ENCODE results near the gene PRR35.

The PRR35 gene

GRCh38 chr16:557463-558297 lies 2.5 kb upstream of the PRR35 start:
- no peak for TF ChIP-seq TAF1 (IDR thresholded peaks at IDR 0.05; ENCODE audit: borderline replicate concordance, insufficient read depth, low read length)
- TF ChIP-seq FOXP2 (optimal IDR thresholded peaks at IDR 0.05; ENCODE audit: borderline replicate concordance, extremely low read depth, extremely low read length, insufficient read depth): no peak
- no peak for TF ChIP-seq REST (IDR thresholded peaks at IDR 0.05; ENCODE audit: insufficient read depth in 1 of 2, low read depth in 2 of 2, low read length in 2 of 2)

GRCh38 chr16:558298-559020 lies 1.7 kb upstream of the PRR35 start:
- no peak for TF ChIP-seq REST (IDR thresholded peaks at IDR 0.05; ENCODE audit: insufficient read depth in 1 of 2, low read depth in 2 of 2, low read length in 2 of 2)
- no peak for TF ChIP-seq POLR2AphosphoS5 (IDR thresholded peaks at IDR 0.05; ENCODE audit: low read depth, low read length)
- no peak for TF ChIP-seq SIN3A (IDR thresholded peaks at IDR 0.05; ENCODE audit: borderline replicate concordance, insufficient read depth, low read length)
- TF ChIP-seq FOXP2 (optimal IDR thresholded peaks at IDR 0.05; ENCODE audit: borderline replicate concordance, extremely low read depth, extremely low read length, insufficient read depth): no peak
- TF ChIP-seq TAF1 (IDR thresholded peaks at IDR 0.05; ENCODE audit: borderline replicate concordance, insufficient read depth, low read length): no peak

GRCh38 chr16:559021-559380 lies 1.2 kb upstream of the PRR35 start:
- TF ChIP-seq TAF1 (IDR thresholded peaks at IDR 0.05; ENCODE audit: borderline replicate concordance, insufficient read depth, low read length): no peak
- no peak for TF ChIP-seq FOXP2 (optimal IDR thresholded peaks at IDR 0.05; ENCODE audit: borderline replicate concordance, extremely low read depth, extremely low read length, insufficient read depth)
- TF ChIP-seq POLR2AphosphoS5 (IDR thresholded peaks at IDR 0.05; ENCODE audit: low read depth, low read length): no peak
- TF ChIP-seq REST (IDR thresholded peaks at IDR 0.05; ENCODE audit: insufficient read depth in 1 of 2, low read depth in 2 of 2, low read length in 2 of 2): no peak
- no peak for TF ChIP-seq SIN3A (IDR thresholded peaks at IDR 0.05; ENCODE audit: borderline replicate concordance, insufficient read depth, low read length)

- no peak for TF ChIP-seq REST (IDR thresholded peaks at IDR 0.05; ENCODE audit: insufficient read depth in 1 of 2, low read depth in 2 of 2, low read length in 2 of 2)
- no peak for TF ChIP-seq SIN3A (IDR thresholded peaks at IDR 0.05; ENCODE audit: borderline replicate concordance, insufficient read depth, low read length)
- no peak for TF ChIP-seq FOXP2 (optimal IDR thresholded peaks at IDR 0.05; ENCODE audit: borderline replicate concordance, extremely low read depth, extremely low read length, insufficient read depth)
- no peak for TF ChIP-seq TAF1 (IDR thresholded peaks at IDR 0.05; ENCODE audit: borderline replicate concordance, insufficient read depth, low read length)
- TF ChIP-seq POLR2AphosphoS5 (IDR thresholded peaks at IDR 0.05; ENCODE audit: low read depth, low read length): no peak
Observed at GRCh38 chr16:559411-560203, 587 bp upstream of the PRR35 start.
